GM19455 (cell line): ENCODE measurements around the gene DUSP5.

Source experiments
- ATAC-seq: cut with Tn5 transposase; IDR thresholded peaks from one replicate; pipeline ENCODE4 v1.9.1; 2021; ENCODE audit not compliant: unreplicated experiment

The DUSP5 gene

DNA sequence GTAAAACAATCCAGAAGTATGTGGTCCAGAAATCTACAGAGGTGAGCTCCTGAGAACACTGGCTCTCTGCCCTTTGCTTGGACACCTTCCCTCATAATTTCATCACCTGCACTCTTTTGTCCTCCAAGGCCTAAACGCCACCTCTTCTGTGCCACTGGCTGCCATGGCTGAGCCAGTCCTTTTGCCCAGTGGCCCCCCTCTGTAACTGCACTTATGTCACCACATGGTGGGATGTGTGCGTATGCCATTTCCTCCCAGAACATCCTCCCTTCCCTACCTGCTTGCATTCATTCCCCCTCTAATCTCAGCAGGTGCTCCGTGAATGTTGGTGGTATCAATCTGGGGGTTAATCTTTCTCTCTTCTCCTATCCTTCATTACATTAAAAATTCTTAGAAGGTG, 17.3 kb upstream of the DUSP5 start:
- no peak for ATAC-seq

DNA sequence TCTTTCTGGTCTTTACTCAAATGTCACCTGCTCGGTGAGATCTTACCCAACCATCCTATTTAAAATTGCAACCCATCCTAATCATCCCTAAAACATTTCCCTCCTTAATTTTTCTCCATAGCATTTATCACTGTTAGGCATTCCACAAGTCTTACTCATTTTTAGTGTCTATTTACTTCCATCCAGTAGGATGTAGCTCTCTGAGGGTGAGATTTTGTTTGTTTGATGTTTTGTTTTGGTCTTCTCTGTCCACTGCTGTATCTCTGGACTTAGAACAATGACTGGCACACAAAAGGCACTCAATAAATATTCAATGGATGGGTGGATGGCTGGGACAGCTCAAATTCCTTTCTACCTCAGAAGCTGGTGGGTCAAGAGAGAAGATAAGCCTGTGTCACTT, 15.8 kb upstream of the DUSP5 start:
- ATAC-seq = no peak

GRCh38 chr10:110483633-110484032, 14.1 kb upstream of the DUSP5 start:
- ATAC-seq = no peak

GRCh38 chr10:110485541-110485940, 12.2 kb upstream of the DUSP5 start:
- no peak for ATAC-seq

DNA sequence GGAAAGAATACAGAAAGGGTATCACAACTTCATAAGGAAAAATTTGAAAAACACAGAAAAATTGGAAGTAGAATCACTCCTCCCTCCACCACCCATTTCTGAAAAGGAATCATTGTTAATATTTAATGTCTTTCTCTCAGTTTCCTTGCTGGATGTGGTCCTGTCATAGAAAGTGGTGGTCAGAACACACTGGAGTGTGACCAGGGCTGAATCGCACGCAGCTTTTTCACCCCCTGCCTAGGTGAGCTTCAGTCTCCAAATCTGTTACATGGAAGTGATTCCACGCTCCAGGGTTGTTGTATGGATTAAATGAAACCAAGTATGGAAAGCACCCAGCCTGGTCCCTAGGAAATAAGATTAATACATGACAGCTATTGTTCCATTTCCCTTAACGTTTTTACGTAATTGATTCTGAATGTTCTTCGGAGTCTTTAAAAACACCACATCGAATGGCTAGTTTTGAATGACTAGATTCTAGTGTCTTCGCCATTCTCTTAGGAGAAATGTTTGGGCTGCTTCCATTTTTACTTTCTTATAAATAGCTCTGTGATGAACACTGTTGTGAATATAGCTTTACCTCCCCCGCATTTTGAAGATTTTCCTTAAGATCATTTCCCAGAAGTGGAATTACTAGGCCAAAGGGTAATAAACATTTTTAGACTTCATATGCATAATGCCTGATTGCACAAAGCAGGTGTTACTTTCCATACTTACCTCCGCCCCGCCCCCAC, 10.9 kb upstream of the DUSP5 start:
- no peak for ATAC-seq

DNA sequence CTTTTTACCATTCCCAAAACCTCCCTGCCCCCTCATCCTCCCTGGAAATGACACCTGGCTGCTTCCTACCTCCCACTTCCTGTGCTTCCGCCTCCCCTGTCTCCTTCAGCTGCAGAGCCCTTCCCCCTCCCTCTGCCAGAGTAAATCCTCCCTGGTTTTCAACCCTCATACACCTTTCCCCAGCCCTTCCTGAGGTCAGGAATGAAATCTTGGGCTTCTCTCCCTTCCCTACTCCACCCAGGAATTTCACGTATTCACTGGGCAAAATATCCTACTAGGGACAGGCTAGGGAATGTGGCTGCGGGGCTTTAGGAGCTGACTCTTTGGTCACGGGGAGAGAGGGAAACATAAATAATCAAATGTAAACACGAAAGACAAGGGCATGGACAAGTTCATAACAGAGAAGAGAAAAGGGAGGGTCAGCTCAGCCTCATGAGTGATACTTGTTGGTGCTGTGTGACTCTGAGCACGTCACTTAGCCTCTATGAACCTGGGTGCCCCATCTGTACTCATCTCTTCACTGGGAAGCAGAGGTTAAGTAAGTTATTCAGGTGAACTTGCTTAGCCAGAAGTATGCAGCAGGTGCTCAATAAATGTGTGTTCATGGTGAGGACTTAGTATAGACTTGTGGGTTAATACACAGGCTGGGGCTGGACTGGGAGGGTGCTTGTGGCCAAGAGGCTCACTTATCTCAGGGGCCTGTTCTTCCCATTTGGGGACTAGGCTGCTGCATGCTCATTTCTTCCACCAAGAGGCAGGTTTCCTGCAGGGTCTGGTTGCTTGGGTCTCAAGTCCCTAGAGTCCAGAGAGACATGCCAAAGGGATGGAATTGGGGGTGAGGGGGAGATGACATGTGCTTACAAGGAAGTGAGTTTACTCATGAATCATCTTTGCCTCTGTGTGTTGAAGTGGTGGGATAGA, 10.0 kb upstream of the DUSP5 start:
- ATAC-seq = no peak

GRCh38 chr10:110488332-110488681, 9.4 kb upstream of the DUSP5 start:
- ATAC-seq = no peak

DNA sequence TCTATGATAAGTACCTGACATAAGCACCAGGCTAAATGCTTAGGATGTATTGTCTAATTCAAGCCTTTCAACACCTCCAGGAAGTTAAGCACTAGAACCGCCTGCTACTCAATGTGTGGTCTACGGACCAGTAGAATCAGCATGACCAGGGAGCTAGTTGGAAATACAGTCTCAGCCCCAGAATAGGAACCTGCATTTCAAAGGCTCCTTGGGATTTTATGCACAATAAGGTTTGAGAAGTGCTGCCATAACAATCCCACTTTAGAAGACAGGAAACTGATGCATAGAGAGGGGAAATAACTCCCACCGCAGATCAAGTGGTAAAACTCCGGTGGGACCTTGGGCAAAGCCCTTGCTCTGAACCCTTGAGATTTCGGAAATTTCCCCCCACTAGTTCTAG, 8.8 kb upstream of the DUSP5 start:
- ATAC-seq = no peak

DNA sequence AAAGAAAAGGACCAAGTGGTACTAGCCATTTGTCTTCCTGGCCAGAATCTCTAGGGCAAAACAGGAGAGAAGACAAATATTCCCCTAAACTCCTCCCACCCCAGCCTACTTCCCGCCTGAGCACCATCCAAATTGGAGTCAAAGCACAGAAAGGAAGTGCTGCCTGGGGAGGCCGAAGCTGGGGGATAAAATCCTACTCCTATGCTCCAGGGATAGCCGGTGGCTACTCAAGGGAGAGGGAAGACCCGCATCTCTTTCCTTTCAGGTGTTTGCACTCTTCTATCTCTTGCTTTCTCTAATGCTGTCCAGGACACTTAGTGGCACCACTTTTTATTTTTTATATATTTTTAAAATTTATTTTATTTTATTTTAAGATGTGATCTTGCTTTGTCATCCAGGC, 7.1 kb upstream of the DUSP5 start:
- no peak for ATAC-seq

- no peak for ATAC-seq
Measured at GRCh38 chr10:110491346-110491745, 6.4 kb upstream of the DUSP5 start.

- no peak for ATAC-seq
Measured at GRCh38 chr10:110492069-110492822, 5.5 kb upstream of the DUSP5 start.

DNA sequence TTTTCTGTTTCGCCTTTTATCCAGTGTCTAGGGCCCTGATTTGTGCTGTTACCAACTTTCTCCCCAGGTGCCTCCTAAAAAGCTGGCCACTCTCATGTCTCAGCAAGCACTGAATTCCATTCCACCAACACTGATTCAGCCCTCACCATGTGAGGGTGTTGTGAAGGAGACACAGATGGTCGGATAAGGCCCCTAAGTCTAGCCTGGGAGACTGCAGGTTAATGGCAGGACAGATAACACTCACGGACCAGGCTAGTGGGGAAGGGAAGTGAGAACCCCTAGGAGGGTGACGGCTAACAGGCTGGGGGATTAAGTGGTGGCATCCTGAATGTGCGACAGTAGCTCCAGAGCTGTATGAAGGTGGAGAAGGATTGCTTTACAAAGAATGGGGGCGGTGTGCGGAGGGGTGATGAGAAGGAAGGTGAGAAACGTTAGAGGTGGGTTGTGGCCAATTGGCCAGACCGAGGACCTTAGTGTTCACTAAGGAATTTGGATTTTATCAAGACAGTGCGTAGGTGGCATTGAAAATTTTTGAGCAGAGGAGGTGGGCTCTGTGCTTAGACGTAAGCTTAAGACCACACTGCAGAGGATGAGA, 3.8 kb upstream of the DUSP5 start:
- ATAC-seq = no peak

DNA sequence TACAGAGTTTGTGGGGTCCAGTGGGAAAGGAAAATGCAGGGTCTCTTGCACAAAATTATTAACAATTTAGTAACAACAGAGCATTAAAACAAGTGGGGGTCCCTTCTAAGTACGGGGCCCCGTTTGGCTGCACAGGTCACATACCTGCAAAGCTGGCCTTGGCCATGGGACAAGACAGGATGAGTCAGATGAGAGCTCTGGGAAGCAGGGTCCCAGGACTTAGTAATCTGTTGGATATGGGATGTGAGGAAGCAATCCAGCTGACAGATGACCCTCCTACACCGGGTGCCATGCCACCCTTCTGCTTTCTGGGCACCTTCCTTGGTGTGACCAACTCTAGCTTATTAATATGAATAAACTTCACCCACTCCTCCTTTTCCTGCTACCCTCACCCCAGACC, 3.2 kb upstream of the DUSP5 start:
- no peak for ATAC-seq

DNA sequence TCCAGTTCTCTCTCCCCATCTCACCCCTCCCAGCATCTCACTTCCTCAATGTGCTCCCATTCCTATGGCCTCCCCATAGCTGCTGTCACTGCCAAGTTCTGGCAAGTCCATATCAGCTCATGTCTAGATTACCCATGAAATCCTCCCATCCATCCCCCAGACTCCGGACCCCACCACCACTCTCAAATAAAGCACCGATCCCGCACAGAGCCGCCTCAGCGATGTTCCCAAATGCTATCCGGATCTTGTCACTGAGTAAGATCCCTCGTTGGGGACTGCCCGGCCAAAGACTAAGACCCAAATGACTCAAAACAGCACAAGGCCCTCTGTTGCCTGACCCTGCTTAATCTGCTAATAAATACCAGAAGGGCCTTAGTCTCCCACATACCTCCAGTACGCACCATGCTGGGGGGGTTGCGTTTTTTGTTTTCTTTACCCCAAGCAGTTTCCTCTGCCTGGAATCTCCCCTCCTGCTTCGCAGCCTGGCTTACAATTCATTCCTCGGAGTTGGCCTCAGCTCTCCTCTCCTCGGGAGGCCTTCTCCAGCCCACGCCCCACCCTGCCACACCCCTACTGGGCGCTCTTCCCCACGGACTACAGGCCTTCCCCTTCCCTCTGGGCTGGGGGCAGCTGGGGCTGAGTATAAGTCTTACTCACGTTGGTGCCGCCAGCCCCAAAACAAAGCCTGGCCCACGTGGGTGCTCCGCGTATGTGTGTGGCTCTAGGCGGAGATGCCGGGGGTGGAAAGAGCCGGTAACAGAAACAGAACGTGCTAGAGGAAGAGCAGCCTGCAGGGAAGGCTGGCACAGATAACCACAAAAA, 1.8 kb upstream of the DUSP5 start:
- ATAC-seq = no peak

- no peak for ATAC-seq
Measured at GRCh38 chr10:110496553-110497437, 912 bp upstream of the DUSP5 start.

DNA sequence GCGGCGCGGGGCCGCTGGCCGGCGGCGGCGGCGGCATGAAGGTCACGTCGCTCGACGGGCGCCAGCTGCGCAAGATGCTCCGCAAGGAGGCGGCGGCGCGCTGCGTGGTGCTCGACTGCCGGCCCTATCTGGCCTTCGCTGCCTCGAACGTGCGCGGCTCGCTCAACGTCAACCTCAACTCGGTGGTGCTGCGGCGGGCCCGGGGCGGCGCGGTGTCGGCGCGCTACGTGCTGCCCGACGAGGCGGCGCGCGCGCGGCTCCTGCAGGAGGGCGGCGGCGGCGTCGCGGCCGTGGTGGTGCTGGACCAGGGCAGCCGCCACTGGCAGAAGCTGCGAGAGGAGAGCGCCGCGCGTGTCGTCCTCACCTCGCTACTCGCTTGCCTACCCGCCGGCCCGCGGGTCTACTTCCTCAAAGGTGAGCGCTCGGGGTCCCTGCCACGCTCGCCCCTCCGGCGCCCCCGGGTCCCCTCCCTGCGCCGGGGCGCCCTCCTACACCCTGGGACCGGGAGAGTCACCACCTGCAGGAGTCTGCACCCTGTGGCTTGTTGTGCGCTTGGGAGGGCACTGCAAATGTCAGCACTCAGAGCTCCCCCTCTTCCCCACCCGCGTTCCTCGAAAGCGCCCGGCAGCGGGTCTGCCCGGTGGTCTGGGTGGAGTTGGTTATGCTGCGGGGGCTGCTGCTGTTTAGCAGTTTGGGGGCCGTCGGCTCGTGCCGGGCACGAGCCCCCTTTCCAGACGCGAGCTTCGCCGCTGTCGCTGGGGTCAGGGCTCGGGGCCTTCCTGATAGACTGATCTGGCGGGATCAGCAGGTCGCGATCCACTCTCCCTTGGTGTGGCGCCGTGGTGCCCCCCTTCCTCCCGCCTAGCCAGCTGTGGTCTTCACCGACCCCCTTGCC, 627 bp downstream of the DUSP5 start:
- ATAC-seq = peak; percentile 29

- ATAC-seq = no peak
Measured at GRCh38 chr10:110498982-110499795, 1.5 kb downstream of the DUSP5 start.
